Small intestine (tissue), 7 donors: ENCODE measurements around the gene FAM3B. TPM values are rescaled to one million over a fixed set of nuclear protein-coding genes. Genes with fewer than 3 reads are reported as not detected.

Experiments
- DNase-seq, 2 donors: peaks; one replicate each; pipeline versions ENCODE4 v3.0.0 to v3.0.0-alpha.2; 2013
- FAIRE-seq: peaks from 2 replicates; lab custom pipeline; 2012; peaks lifted over from hg19 to GRCh38; lab: Jason Lieb, UNC
- H3K27ac ChIP-seq, 3 donors: one replicate each; pipeline ENCODE4 v1.5.1; 2013; ENCODE audit warnings: low read length in 2 of 3, mild to moderate bottlenecking in 2 of 3, control low read depth in 1 of 3, inconsistent platforms in 1 of 3, low read depth in 1 of 3, moderate library complexity in 1 of 3
- H3K27me3 ChIP-seq, 3 donors: one replicate each; pipeline ENCODE4 v1.6.1; 2013; ENCODE audit warnings: low read length in 3 of 3, inconsistent platforms in 1 of 3; ENCODE audit not compliant: control insufficient read depth in 3 of 3, insufficient read depth in 3 of 3
- H3K36me3 ChIP-seq, 3 donors: one replicate each; pipeline ENCODE4 v1.6.1; 2013; ENCODE audit warnings: low read length in 3 of 3, inconsistent platforms in 1 of 3, low read depth in 1 of 3, mild to moderate bottlenecking in 1 of 3, moderate library complexity in 1 of 3; ENCODE audit not compliant: control insufficient read depth in 3 of 3, insufficient read depth in 2 of 3
- H3K4me1 ChIP-seq, 3 donors: one replicate each; pipeline ENCODE4 v1.6.1; 2013; ENCODE audit warnings: low read length in 2 of 3, inconsistent platforms in 1 of 3, low read depth in 1 of 3, mild to moderate bottlenecking in 1 of 3, moderate library complexity in 1 of 3; ENCODE audit not compliant: control insufficient read depth in 3 of 3, insufficient read depth in 2 of 3
- H3K4me3 ChIP-seq, 3 donors: one replicate each; pipeline ENCODE4 v1.5.1; 2013; ENCODE audit warnings: low read length in 3 of 3, control low read depth in 1 of 3, inconsistent platforms in 1 of 3, low read depth in 1 of 3, mild to moderate bottlenecking in 1 of 3, moderate library complexity in 1 of 3
- H3K9me3 ChIP-seq, 2 donors: one replicate each; pipeline ENCODE4 v1.6.1; 2013; ENCODE audit warnings: low read depth in 1 of 2, low read length in 1 of 2; ENCODE audit not compliant: control insufficient read depth in 2 of 2, insufficient read depth in 1 of 2
- WGBS, 3 donors: extraction: QIAGEN DNeasy Blood & Tissue Kit; methylation state at CpG; one replicate each; pipeline ENCODE4 v1.1.7; 2013; 5-methylcytosine and 5-hydroxymethylcytosine counted together
- polyA plus RNA-seq, 4 donors: library from polyadenylated mRNA; stranded (reverse) in 3 of 4; unstranded in 1 of 4; fragments of 200-250 nt in 3 of 4; fragments of 120-200 nt in 1 of 4; gene quantifications; one replicate each; pipeline versions ENCODE4 v1.2.1 to v1.2.3, GENCODE V29; 2013
- donor health status: healthy with polysubstance abuse.
- donor health status: control.
- donor health status: control.
- donor health status: Bipolar disorder and iron deficiency.
- donor health status: healthy.

FAM3B gene
- polyA plus RNA-seq, 4 donors = 35.8 to 379 (median 229) TPM

DNA sequence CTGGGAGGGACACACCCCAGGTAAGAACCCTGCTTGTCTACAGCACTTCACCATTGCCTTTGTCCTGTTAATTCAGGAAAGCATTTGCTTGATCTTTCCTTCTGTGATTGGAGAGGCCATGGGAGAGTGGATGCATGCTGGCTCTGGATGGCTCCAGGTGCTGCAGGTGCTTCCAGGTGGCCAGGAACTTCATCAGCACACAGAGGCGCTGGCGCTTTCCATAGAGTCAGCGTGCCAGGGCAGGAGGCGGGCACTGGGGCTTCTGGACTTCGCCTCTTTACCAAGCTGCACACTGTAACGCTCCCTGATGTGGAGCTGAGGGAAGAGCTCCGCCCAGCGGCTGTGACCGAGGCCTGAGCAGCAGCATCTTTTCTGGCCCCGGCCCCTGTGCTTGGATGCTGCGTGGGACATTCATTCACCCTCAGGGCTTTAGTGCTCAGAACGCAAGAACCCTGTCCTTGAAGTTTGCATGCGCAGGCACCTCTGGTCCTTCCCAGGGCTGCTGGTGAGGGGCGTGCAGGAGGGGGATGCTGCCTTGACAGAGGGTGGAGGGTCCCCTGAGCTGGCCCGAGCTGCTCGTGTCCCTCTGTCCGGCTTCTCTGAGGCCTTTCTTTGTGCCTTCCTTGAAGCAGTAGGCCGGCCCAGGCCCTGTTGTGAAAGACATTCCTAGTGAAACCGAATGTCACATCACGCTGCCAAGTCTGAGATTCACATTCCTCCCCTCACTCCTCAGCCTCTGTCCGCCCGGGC is 43.6 kb downstream of the FAM3B start:
- no peaks in the 10 kb centered on the region for H3K9me3 ChIP-seq
- DNase-seq (peak; percentile 51 to 92), FAIRE-seq (no peak)
- H3K36me3 ChIP-seq = no peaks in the 10 kb centered on the region
- peak overlapping the region in 2 of 3 donors; percentile 34 to 98 for H3K27ac ChIP-seq
- H3K4me3 ChIP-seq = no peak overlapping the region
- H3K27me3 ChIP-seq = no peaks in the 10 kb centered on the region
- 23 to 59% (median 39%) methylated on average over 22 of the region's 22 CpGs for WGBS, 3 donors
- H3K4me1 ChIP-seq = peaks cover 7 to 24% (median 10%) of the 10 kb centered on the region in 3 donors

DNA sequence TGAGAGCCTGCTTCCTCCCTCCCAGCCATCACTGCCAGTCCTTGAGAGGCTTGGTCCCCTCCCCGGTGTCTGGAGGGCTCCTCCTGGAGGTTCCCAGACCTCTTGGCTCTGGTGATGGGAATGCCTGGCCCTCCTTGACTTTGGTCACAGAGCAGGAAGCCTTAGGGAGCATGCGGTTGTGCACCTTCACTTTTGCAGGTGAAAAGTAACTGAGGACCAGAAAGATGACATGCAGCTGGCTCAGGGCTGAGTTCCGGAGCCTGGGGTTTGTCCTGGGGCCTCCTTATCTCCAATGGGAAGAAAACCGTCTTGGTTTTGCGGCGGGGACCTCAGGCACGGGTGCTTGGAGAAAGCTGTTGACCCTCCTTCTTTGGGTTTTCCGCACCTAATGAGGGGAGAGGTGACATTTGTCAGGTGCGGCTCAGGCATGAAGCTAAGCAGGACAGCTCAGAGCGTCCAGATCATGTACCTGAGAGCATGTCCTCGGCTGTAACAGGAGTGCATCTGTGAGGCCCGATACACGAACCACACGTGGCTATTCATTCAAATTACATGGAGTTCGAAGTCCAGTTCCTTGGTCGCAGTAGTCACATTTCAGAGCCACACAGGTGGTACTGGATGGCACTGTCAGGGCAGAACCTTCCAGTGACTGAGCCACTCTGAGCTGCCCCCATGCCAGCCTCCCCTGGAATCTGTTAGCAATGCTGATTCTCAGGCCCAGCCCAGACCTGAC is 44.6 kb downstream of the FAM3B start:
- FAIRE-seq (no peak), DNase-seq (peak; percentile 79 to 86)
- no peaks in the 10 kb centered on the region for H3K36me3 ChIP-seq
- no peak overlapping the region for H3K4me3 ChIP-seq
- H3K9me3 ChIP-seq = no peaks in the 10 kb centered on the region
- H3K27ac ChIP-seq = peak overlapping the region; percentile 57 to 98 (median 84)
- no peaks in the 10 kb centered on the region for H3K27me3 ChIP-seq
- 22 to 68% (median 39%) methylated on average over 16 of the region's 16 CpGs for WGBS, 3 donors
- peaks cover 7 to 24% (median 13%) of the 10 kb centered on the region in 3 donors for H3K4me1 ChIP-seq

GRCh38 chr21:41361786-41362604 is 45.4 kb downstream of the FAM3B start, which contains the start of gene MX2:
Gene MX2, plus strand, starts transcription at chr21:41362027. Its CDS starts 14,880 bp downstream, at chr21:41376907.
- peak within 1 kb of the TSS; percentile 57 to 98 (median 84) for H3K27ac ChIP-seq
- H3K4me1 ChIP-seq = peaks cover 7 to 25% (median 13%) of the 10 kb centered on the region in 3 donors
- 4 to 11% (median 10%) methylated on average over 24 of the region's 24 CpGs for WGBS, 3 donors
- no peaks in the 10 kb centered on the region for H3K9me3 ChIP-seq
- H3K27me3 ChIP-seq = no peaks in the 10 kb centered on the region
- H3K4me3 ChIP-seq = peak within 1 kb of the TSS in 1 of 3 donors; percentile 26
- DNase-seq (peak; percentile 86 to 90), FAIRE-seq (no peak)
- H3K36me3 ChIP-seq = no peaks in the 10 kb centered on the region

GRCh38 chr21:41362605-41363369 is 46.2 kb downstream of the FAM3B start:
- H3K27me3 ChIP-seq = no peaks in the 10 kb centered on the region
- peak overlapping the region in 2 of 3 donors; percentile 84 to 98 for H3K27ac ChIP-seq
- WGBS, 3 donors = 65 to 72% (median 67%) methylated on average over 16 of the region's 16 CpGs
- H3K9me3 ChIP-seq = no peaks in the 10 kb centered on the region
- peak overlapping the region in 1 of 3 donors; percentile 26 for H3K4me3 ChIP-seq
- no peaks in the 10 kb centered on the region for H3K36me3 ChIP-seq
- FAIRE-seq (no peak), DNase-seq (no peak)
- H3K4me1 ChIP-seq = peaks cover 13 to 33% (median 13%) of the 10 kb centered on the region in 3 donors

DNA sequence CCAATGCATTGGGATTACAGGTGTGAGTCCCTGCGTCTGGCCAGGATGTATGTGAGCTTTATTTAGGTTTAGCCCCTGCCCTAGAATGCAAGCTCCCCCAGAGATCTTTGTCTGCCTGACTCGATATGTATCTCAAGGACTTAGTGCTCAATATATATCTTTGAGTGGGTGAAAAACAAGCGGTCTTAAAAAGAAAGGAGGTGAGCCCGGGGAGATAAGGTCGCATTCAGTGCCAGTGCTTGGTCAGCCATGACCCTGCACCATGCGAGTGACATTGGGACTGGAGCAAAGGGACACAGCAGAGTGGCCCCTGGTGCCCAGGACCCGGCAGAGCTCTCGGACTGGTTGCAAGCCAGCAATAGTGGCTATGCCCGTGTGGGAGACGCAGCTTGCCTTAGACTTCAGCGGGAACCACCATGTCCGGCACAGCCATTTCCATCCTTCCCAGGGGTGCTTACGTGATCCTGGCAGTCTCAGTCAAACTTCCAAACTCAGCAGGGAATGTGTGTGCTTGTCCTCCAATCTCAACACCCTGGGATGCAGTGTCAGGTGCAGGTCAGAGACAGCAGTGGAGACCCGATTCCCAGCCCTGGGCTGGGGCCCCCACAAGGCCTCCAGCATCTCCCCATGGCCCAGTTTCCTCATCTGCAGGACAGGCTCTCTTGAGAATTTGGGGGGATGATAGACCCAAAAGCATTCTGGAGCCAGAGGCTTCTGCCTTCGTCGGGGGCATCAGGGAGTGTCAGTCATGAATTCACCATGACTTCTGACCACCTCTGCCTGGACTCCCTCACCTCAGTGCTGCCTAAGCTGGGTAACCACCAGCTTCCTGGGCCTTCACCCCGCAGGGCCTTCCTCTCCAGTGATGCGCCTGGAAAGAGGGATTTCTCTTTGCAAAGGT is 47.0 kb downstream of the FAM3B start:
- Histone ChIP-seq H3K4me3 (no peak overlapping the region), H3K27ac (peak overlapping the region in 1 of 3 donors; percentile 98), H3K27me3 (no peaks in the 10 kb centered on the region), H3K4me1 (peaks cover 13 to 38% (median 15%) of the 10 kb centered on the region in 3 donors), H3K36me3 (no peaks in the 10 kb centered on the region), H3K9me3 (no peaks in the 10 kb centered on the region)
- no peak for DNase-seq
- no peak for FAIRE-seq
- WGBS, 3 donors = 93 to 94% (median 93%) methylated on average over 18 of the region's 18 CpGs

GRCh38 chr21:41364308-41364707 is 47.7 kb downstream of the FAM3B start:
- FAIRE-seq (no peak), DNase-seq (no peak)
- H3K27ac ChIP-seq = no peak overlapping the region
- H3K4me1 ChIP-seq = peaks cover 15 to 44% (median 16%) of the 10 kb centered on the region in 3 donors
- H3K9me3 ChIP-seq = no peaks in the 10 kb centered on the region
- no peaks in the 10 kb centered on the region for H3K27me3 ChIP-seq
- 47 to 65% (median 61%) methylated on average over 6 of the region's 6 CpGs for WGBS, 3 donors
- no peaks in the 10 kb centered on the region for H3K36me3 ChIP-seq
- H3K4me3 ChIP-seq = no peak overlapping the region
